ENCODE results near the gene TMCC1. TPM values are rescaled to one million over a fixed set of nuclear protein-coding genes. Genes with fewer than 3 reads are reported as not detected.
"Not testable (repeated sequence)": the region's sequence is repeated elsewhere in the genome, so short reads cannot be mapped to it uniquely, and the experiment has no call there.

Gene TMCC1
- total RNA-seq, 1 donor from 2014 or later = 36.9 TPM

DNA sequence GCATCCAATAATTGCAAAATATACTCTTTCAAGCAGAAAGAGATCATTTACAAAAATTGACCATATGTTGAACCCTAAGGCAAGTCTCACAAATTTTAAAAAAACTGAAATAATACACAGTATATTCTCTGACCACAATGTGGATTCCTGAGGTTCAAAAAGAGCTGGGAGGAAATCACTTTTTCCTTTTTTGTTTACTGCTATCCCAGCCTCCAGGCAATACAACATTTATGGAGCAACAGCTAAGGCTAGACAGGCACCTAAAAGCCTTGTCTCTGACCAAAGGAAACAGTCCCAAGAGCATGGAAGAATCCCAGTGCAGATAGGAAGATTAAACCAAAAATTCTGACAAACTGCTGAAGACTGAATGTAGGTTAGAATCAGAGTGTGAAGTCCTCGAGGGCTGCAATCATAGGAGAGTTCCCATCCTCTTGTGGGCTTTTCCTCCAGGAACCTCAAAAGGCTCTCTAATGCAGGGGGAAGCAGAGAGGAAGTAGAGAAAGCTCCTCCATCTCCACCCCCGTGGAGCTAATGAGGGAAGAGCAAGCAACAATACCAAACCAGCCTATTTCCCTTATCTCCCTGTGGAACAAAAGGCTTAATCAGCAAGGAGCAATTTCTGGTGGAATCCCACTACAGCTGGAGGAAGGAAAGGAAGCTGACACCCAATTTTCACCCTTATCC lies 57.0 kb downstream of the TMCC1 start:
- Mint-ChIP-seq H3K4me1 (peaks cover 26% of the 10 kb centered on the region), H3K27me3 (ENCODE audit: low read depth) (no peaks in the 10 kb centered on the region), H3K36me3 (ENCODE audit: low read depth) (peaks cover 12% of the 10 kb centered on the region), H3K4me3 (no peak overlapping the region), H3K27ac (ENCODE audit: unreplicated experiment) (no peak overlapping the region), H3K9me3 (peaks cover 3% of the 10 kb centered on the region)
- no peak for DNase-seq (ENCODE audit: low read depth, low spot score)
- TF ChIP-seq, protein P1, sequence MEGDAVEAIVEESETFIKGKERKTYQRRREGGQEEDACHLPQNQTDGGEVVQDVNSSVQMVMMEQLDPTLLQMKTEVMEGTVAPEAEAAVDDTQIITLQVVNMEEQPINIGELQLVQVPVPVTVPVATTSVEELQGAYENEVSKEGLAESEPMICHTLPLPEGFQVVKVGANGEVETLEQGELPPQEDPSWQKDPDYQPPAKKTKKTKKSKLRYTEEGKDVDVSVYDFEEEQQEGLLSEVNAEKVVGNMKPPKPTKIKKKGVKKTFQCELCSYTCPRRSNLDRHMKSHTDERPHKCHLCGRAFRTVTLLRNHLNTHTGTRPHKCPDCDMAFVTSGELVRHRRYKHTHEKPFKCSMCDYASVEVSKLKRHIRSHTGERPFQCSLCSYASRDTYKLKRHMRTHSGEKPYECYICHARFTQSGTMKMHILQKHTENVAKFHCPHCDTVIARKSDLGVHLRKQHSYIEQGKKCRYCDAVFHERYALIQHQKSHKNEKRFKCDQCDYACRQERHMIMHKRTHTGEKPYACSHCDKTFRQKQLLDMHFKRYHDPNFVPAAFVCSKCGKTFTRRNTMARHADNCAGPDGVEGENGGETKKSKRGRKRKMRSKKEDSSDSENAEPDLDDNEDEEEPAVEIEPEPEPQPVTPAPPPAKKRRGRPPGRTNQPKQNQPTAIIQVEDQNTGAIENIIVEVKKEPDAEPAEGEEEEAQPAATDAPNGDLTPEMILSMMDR (conservative IDR thresholded peaks at IDR 0.05) = no peak

DNA sequence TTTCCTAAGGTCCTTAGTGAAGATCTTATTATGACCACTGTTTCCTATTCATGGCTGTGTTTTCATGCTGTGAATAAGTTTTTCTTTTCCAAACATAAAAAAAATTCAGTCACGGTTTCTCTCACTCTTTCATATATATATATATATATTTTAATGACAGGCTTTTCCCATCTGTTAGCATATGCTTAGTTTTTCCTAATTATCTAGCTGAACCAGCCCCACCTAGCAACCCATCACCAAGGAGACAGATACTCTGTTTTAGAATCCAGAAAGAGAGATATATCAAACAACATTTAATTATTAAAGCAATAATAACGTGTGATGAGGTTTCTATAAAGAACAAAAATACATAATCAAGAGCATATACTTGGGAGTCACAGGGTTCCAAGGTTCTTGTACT lies 58.3 kb downstream of the TMCC1 start:
- no peak overlapping the region for H3K4me3 Mint-ChIP-seq
- H3K9me3 Mint-ChIP-seq = no peaks in the 10 kb centered on the region
- peaks cover 20% of the 10 kb centered on the region for H3K4me1 Mint-ChIP-seq
- TF ChIP-seq, protein P1 (conservative IDR thresholded peaks at IDR 0.05) = no peak
- no peak for DNase-seq (ENCODE audit: low read depth, low spot score)
- no peaks in the 10 kb centered on the region for H3K27me3 Mint-ChIP-seq (ENCODE audit: low read depth)
- H3K36me3 Mint-ChIP-seq (ENCODE audit: low read depth) = peaks cover 4% of the 10 kb centered on the region
- H3K27ac Mint-ChIP-seq (ENCODE audit: unreplicated experiment) = no peak overlapping the region

DNA sequence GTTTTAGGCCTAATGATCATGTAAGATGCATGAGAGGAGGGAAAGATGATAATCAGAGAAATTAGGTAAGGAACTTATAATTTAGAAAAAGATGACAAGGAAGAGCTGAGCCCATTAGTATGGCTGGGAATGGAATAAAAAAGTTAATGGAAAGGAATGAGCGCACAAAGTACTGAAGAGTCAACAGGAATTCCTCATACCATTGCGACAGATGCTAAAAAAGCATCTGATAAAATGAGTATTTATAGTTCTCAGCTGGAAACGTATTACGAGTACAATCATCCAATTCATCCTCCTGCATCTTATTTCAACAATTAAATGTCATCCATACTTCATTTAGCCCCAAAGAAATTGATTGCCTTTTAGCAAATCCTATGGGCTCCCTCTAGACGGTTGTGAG lies 58.9 kb downstream of the TMCC1 start:
- no peaks in the 10 kb centered on the region for H3K36me3 Mint-ChIP-seq (ENCODE audit: low read depth)
- no peak overlapping the region for H3K4me3 Mint-ChIP-seq
- no peaks in the 10 kb centered on the region for H3K9me3 Mint-ChIP-seq
- H3K4me1 Mint-ChIP-seq = peaks cover 23% of the 10 kb centered on the region
- no peaks in the 10 kb centered on the region for H3K27me3 Mint-ChIP-seq (ENCODE audit: low read depth)
- no peak for DNase-seq (ENCODE audit: low read depth, low spot score)
- no peak overlapping the region for H3K27ac Mint-ChIP-seq (ENCODE audit: unreplicated experiment)
- TF ChIP-seq, protein P1 (conservative IDR thresholded peaks at IDR 0.05) = no peak

DNA sequence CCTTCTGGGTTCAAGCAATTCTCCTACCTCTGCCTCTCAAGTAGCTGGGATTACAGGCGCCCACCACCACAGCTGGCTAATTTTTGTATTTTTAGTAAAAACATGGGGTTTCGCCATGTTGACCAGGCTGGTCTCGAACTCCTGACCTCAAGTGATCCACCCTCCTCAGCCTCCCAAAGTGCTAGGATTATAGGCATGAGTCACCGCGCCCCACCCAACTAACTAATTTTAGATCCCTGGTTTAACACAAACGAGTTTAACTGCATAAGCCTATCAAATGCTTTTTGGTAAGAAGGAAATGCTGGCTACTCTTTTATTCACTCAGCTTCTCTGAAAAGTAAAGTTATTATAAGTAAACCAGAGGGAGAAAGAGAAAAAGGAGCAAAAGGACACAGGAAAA lies 61.6 kb downstream of the TMCC1 start:
- not testable (repeated sequence) for H3K9me3 Mint-ChIP-seq; H3K36me3 Mint-ChIP-seq (ENCODE audit: low read depth); H3K27me3 Mint-ChIP-seq (ENCODE audit: low read depth); H3K4me3 Mint-ChIP-seq; DNase-seq (ENCODE audit: low read depth, low spot score); H3K27ac Mint-ChIP-seq (ENCODE audit: unreplicated experiment)
- peaks cover 12% of the 10 kb centered on the region for H3K4me1 Mint-ChIP-seq

DNA sequence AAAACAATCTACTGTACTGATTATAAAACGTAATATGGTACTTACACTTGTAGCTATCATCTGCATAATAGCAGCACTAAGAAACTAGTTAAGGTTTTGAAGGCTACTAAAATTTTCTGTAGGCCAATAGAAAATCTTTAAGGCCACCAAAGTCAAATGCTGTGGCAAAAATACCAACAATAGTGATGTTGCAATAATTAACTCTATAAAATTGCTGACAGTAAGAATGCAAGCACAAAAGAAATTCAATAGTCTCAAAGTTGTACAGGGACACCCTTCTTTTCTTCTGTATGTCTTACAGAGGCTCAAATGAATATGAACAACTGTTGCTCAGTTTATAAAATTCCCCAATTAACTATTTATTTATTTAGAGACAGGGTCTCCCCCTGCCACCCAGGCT lies 62.0 kb downstream of the TMCC1 start:
- H3K9me3 Mint-ChIP-seq = no peaks in the 10 kb centered on the region
- DNase-seq (ENCODE audit: low read depth, low spot score) = no peak
- TF ChIP-seq, protein P1 (conservative IDR thresholded peaks at IDR 0.05) = no peak
- no peaks in the 10 kb centered on the region for H3K27me3 Mint-ChIP-seq (ENCODE audit: low read depth)
- H3K4me3 Mint-ChIP-seq = no peak overlapping the region
- H3K27ac Mint-ChIP-seq (ENCODE audit: unreplicated experiment) = no peak overlapping the region
- peaks cover 8% of the 10 kb centered on the region for H3K4me1 Mint-ChIP-seq
- no peaks in the 10 kb centered on the region for H3K36me3 Mint-ChIP-seq (ENCODE audit: low read depth)

DNA sequence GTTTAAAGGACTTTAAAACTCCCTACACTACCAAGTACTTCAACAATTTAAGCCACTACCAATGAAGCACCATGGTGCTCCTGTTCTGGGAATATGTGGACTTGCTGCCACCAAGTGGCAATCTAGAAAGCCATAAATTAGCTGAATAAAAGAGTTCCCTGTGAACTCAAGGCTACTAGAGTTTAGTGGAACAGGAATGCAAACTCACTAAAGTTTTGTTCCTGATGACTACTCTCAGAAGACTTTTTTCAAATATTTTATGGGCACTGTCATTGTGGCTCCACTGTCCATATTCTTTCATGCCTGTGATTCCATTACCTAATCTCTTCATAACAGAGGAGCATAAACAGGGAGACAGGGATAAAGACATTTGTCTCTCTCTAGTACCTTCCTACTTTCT lies 63.9 kb downstream of the TMCC1 start:
- no peaks in the 10 kb centered on the region for H3K9me3 Mint-ChIP-seq
- no peaks in the 10 kb centered on the region for H3K27me3 Mint-ChIP-seq (ENCODE audit: low read depth)
- H3K4me1 Mint-ChIP-seq = peaks cover 8% of the 10 kb centered on the region
- H3K36me3 Mint-ChIP-seq (ENCODE audit: low read depth) = no peaks in the 10 kb centered on the region
- no peak overlapping the region for H3K27ac Mint-ChIP-seq (ENCODE audit: unreplicated experiment)
- TF ChIP-seq, protein P1 (conservative IDR thresholded peaks at IDR 0.05) = peak; percentile 81
- no peak for DNase-seq (ENCODE audit: low read depth, low spot score)
- H3K4me3 Mint-ChIP-seq = no peak overlapping the region

All from neural crest cell (in vitro differentiated cells).